Smooth muscle cell (in vitro differentiated cells): Measurements from ENCODE around the gene MX1. TPM values are rescaled to one million over a fixed set of nuclear protein-coding genes. Genes with fewer than 3 reads are reported as not detected.
A peak's percentile ranks its signal among the peaks of the same experiment; 100 is the strongest.

ENCODE experiments used
- DNase-seq: peaks from one replicate; lab custom pipeline; 2025; ENCODE audit not compliant: unreplicated experiment; lab: John Stamatoyannopoulos, UW
- H2AFZ ChIP-seq: fragments of 200-600 bp; sonication (generic); 2 replicates; pipeline ENCODE4 v1.6.0; 2016; ENCODE audit warnings: antibody characterized with exemption, low read depth, mild to moderate bottlenecking
- H3F3A ChIP-seq: fragments of 200-600 bp; sonication (generic); 2 replicates; pipeline ENCODE4 v1.6.0; 2017; ENCODE audit warnings: antibody characterized with exemption, low read depth
- H3K27ac ChIP-seq: fragments of 200-600 bp; sonication (generic); 2 replicates; pipeline ENCODE4 v1.5.1; 2016; ENCODE audit warnings: low read depth, mild to moderate bottlenecking
- H3K27me3 ChIP-seq: fragments of 200-600 bp; sonication (generic); 2 replicates; pipeline ENCODE4 v1.6.1; 2016; ENCODE audit warnings: low read depth, mild to moderate bottlenecking
- H3K36me3 ChIP-seq: fragments of 200-600 bp; sonication (generic); 2 replicates; pipeline ENCODE4 v1.5.1; 2016; ENCODE audit warnings: low read depth
- H3K4me1 ChIP-seq: fragments of 200-600 bp; sonication (generic); 2 replicates; pipeline ENCODE4 v1.5.1; 2016; ENCODE audit warnings: low read depth
- H3K4me2 ChIP-seq: fragments of 200-600 bp; sonication (generic); 2 replicates; pipeline ENCODE4 v1.6.0; 2016; ENCODE audit warnings: mild to moderate bottlenecking
- H3K4me3 ChIP-seq: fragments of 200-600 bp; sonication (generic); 2 replicates; pipeline ENCODE4 v1.5.1; 2016; ENCODE audit warnings: mild to moderate bottlenecking
- H3K79me2 ChIP-seq: fragments of 200-600 bp; sonication (generic); 2 replicates; pipeline ENCODE4 v1.6.0; 2016; ENCODE audit warnings: low read depth, mild to moderate bottlenecking
- H3K9ac ChIP-seq: fragments of 200-600 bp; sonication (generic); 2 replicates; pipeline ENCODE4 v1.6.0; 2016; ENCODE audit warnings: low read depth
- H3K9me3 ChIP-seq: fragments of 200-600 bp; sonication (generic); replicated peaks from 2 replicates; pipeline ENCODE4 v1.5.1; 2016; ENCODE audit warnings: low read depth
- H4K20me1 ChIP-seq: fragments of 200-600 bp; sonication (generic); 2 replicates; pipeline ENCODE4 v1.6.0; 2016; ENCODE audit warnings: low read depth
- CTCF ChIP-seq: fragments of 200-600 bp; sonication (generic); IDR thresholded peaks from 2 replicates; pipeline ENCODE4 v1.5.1; 2017; ENCODE audit warnings: borderline replicate concordance, mild to moderate bottlenecking, antibody characterized with exemption; ENCODE audit not compliant: insufficient read depth, poor library complexity, severe bottlenecking
- WGBS: methylation state at CpG from one replicate; pipeline ENCODE4 v1.1.7; 2016; ENCODE audit warnings: low lambda C conversion rate; 5-methylcytosine and 5-hydroxymethylcytosine counted together
- polyA plus RNA-seq: library from polyadenylated mRNA; unstranded; fragments of >200 nt; fragmentation: Nextera tagmentation; extraction: Ambion mirVana; gene quantifications from 2 replicates; pipeline ENCODE4 v1.2.1, GENCODE V29; 2016
- total RNA-seq: library from RNA; depleted of rRNA; stranded (reverse); fragments of >200 nt; gene quantifications from 2 replicates; pipeline ENCODE4 v1.2.3, GENCODE V29; 2014

Gene MX1
- total and polyA plus RNA-seq, 2 experiments from 2014 or later: 1.3 to 3.5 TPM

GRCh38 chr21:41460578-41461527, 34.8 kb downstream of the MX1 start:
- no peaks in the 10 kb centered on the region for H3K79me2 ChIP-seq
- H3K4me3 ChIP-seq: no peak overlapping the region
- H3K27me3 ChIP-seq: no peaks in the 10 kb centered on the region
- H3K36me3 ChIP-seq: no peaks in the 10 kb centered on the region
- H3F3A ChIP-seq: no peaks in the 10 kb centered on the region
- no peaks in the 10 kb centered on the region for H3K9me3 ChIP-seq
- H3K9ac ChIP-seq: no peak overlapping the region
- TF ChIP-seq CTCF: peak; percentile 63
- DNase-seq: no peak
- H3K27ac ChIP-seq: no peak overlapping the region
- no peaks in the 10 kb centered on the region for H4K20me1 ChIP-seq
- peak overlapping the region; percentile 59 for H3K4me2 ChIP-seq
- WGBS: 40% methylated on average over 17 of the region's 17 CpGs
- H2AFZ ChIP-seq: no peak overlapping the region
- no peaks in the 10 kb centered on the region for H3K4me1 ChIP-seq

GRCh38 chr21:41465176-41465781, 39.2 kb downstream of the MX1 start:
- H3K4me1 ChIP-seq: no peaks in the 10 kb centered on the region
- no peaks in the 10 kb centered on the region for H3K79me2 ChIP-seq
- H4K20me1 ChIP-seq: no peaks in the 10 kb centered on the region
- H3K36me3 ChIP-seq: no peaks in the 10 kb centered on the region
- H3F3A ChIP-seq: no peaks in the 10 kb centered on the region
- H2AFZ ChIP-seq: no peak overlapping the region
- H3K9me3 ChIP-seq: no peaks in the 10 kb centered on the region
- no peak overlapping the region for H3K9ac ChIP-seq
- no peak for DNase-seq
- H3K27ac ChIP-seq: no peak overlapping the region
- no peaks in the 10 kb centered on the region for H3K27me3 ChIP-seq
- no peak overlapping the region for H3K4me3 ChIP-seq
- WGBS: 97% methylated on average over 4 of the region's 4 CpGs
- H3K4me2 ChIP-seq: no peak overlapping the region
- TF ChIP-seq CTCF: no peak

GRCh38 chr21:41466024-41466820, 40.2 kb downstream of the MX1 start:
- 86% methylated on average over 23 of the region's 23 CpGs for WGBS
- no peak for DNase-seq
- no peaks in the 10 kb centered on the region for H3K36me3 ChIP-seq

More at GRCh38 chr21:41466024-41466820, 40.2 kb downstream of the MX1 start:
- Histone ChIP-seq H3K4me3 (no peak overlapping the region), H3K4me2 (no peak overlapping the region), H2AFZ (no peak overlapping the region), H3K79me2 (no peaks in the 10 kb centered on the region), H4K20me1 (no peaks in the 10 kb centered on the region), H3K27me3 (no peaks in the 10 kb centered on the region), H3F3A (no peaks in the 10 kb centered on the region), H3K27ac (no peak overlapping the region), H3K4me1 (no peaks in the 10 kb centered on the region), H3K9me3 (no peaks in the 10 kb centered on the region), H3K9ac (no peak overlapping the region)
- TF ChIP-seq CTCF: no peak
